Stimulated activated effector memory CD8-positive, alpha-beta T cell treated with anti-CD3 and anti-CD28 coated beads, Interleukin-12 subunit alpha, Interleukin-12 subunit beta, amount 100 ng/mL, for 72 hours (primary cell): ENCODE results near the gene FBXO2.

ENCODE experiments used
- ATAC-seq: fragments of 150-1000 bp; cut with Tn5 transposase; 2 replicates; pipeline ENCODE4 v1.10.0; 2021
- DNase-seq, 2 donors: peaks; one replicate each; pipeline ENCODE4 v3.0.0; 2021 to 2022; ENCODE audit warnings: low spot score in 2 of 2
- H3K27ac Mint-ChIP-seq: one replicate; pipeline ENCODE4 v1.8.0; 2022; ENCODE audit warnings: mild to moderate bottlenecking, mixed read lengths
- H3K36me3 Mint-ChIP-seq: one replicate; pipeline ENCODE4 v1.8.0; 2022; ENCODE audit warnings: mild to moderate bottlenecking, mixed read lengths
- H3K4me1 Mint-ChIP-seq: one replicate; pipeline ENCODE4 v1.8.0; 2022; ENCODE audit warnings: mixed read lengths
- H3K4me3 Mint-ChIP-seq: one replicate; pipeline ENCODE4 v1.8.0; 2022; ENCODE audit warnings: mild to moderate bottlenecking, mixed read lengths
- H3K9me3 Mint-ChIP-seq: one replicate; pipeline ENCODE4 v1.8.0; 2022; ENCODE audit warnings: mixed read lengths

Gene FBXO2

GRCh38 chr1:11690397-11691301, 36.4 kb upstream of the FBXO2 start:
- DNase-seq (no peak), ATAC-seq (no peak)
- Mint-ChIP-seq H3K9me3 (no peaks in the 10 kb centered on the region), H3K4me3 (peak overlapping the region; percentile 68), H3K27ac (no peak overlapping the region), H3K4me1 (peaks cover 40% of the 10 kb centered on the region), H3K36me3 (no peaks in the 10 kb centered on the region)

GRCh38 chr1:11688506-11688905, 34.3 kb upstream of the FBXO2 start:
- ATAC-seq (no peak), DNase-seq (no peak)
- no peak overlapping the region for H3K4me3 Mint-ChIP-seq
- H3K4me1 Mint-ChIP-seq: peaks cover 32% of the 10 kb centered on the region
- no peaks in the 10 kb centered on the region for H3K9me3 Mint-ChIP-seq
- no peaks in the 10 kb centered on the region for H3K36me3 Mint-ChIP-seq
- H3K27ac Mint-ChIP-seq: no peak overlapping the region

GRCh38 chr1:11685210-11685752, 31.1 kb upstream of the FBXO2 start:
- Mint-ChIP-seq H3K27ac (no peak overlapping the region), H3K4me1 (peaks cover 10% of the 10 kb centered on the region), H3K36me3 (peaks cover 5% of the 10 kb centered on the region), H3K9me3 (no peaks in the 10 kb centered on the region), H3K4me3 (no peak overlapping the region)
- no peak for DNase-seq
- ATAC-seq: no peak

GRCh38 chr1:11684070-11684469, 29.8 kb upstream of the FBXO2 start:
- Mint-ChIP-seq H3K9me3 (no peaks in the 10 kb centered on the region), H3K27ac (no peak overlapping the region), H3K36me3 (peaks cover 14% of the 10 kb centered on the region), H3K4me1 (peaks cover 15% of the 10 kb centered on the region), H3K4me3 (no peak overlapping the region)
- no peak for ATAC-seq
- DNase-seq: no peak

GRCh38 chr1:11682799-11683198, 28.6 kb upstream of the FBXO2 start:
- H3K4me1 Mint-ChIP-seq: peaks cover 21% of the 10 kb centered on the region
- peaks cover 19% of the 10 kb centered on the region for H3K36me3 Mint-ChIP-seq
- H3K27ac Mint-ChIP-seq: no peak overlapping the region
- no peak overlapping the region for H3K4me3 Mint-ChIP-seq
- DNase-seq (no peak), ATAC-seq (no peak)
- H3K9me3 Mint-ChIP-seq: no peaks in the 10 kb centered on the region

- ATAC-seq: no peak
- Mint-ChIP-seq H3K4me1 (peaks cover 21% of the 10 kb centered on the region), H3K4me3 (peak overlapping the region; percentile 81)
Observed at GRCh38 chr1:11682287-11682771, 28.1 kb upstream of the FBXO2 start.

GRCh38 chr1:11681071-11681771, 27.0 kb upstream of the FBXO2 start, which contains the start of gene MAD2L2:
MAD2L2 (minus strand) TSS chr1:11681148; CDS start chr1:11680601, 547 bp downstream.
- Mint-ChIP-seq H3K4me3 (peak within 1 kb of the TSS; percentile 81), H3K4me1 (peaks cover 21% of the 10 kb centered on the region), H3K9me3 (no peaks in the 10 kb centered on the region), H3K27ac (peak within 1 kb of the TSS; percentile 80), H3K36me3 (peaks cover 22% of the 10 kb centered on the region)
- DNase-seq (peak; percentile 93 to 95), ATAC-seq (peak; percentile 93)

More at GRCh38 chr1:11682287-11682771, 28.1 kb upstream of the FBXO2 start:
- H3K36me3 Mint-ChIP-seq: peaks cover 22% of the 10 kb centered on the region
- no peaks in the 10 kb centered on the region for H3K9me3 Mint-ChIP-seq
- no peak overlapping the region for H3K27ac Mint-ChIP-seq
- no peak for DNase-seq

GRCh38 chr1:11680270-11681070, 26.2 kb upstream of the FBXO2 start:
- H3K9me3 Mint-ChIP-seq: no peaks in the 10 kb centered on the region
- peaks cover 27% of the 10 kb centered on the region for H3K4me1 Mint-ChIP-seq
- peak overlapping the region; percentile 81 for H3K4me3 Mint-ChIP-seq
- peaks cover 27% of the 10 kb centered on the region for H3K36me3 Mint-ChIP-seq
- DNase-seq: no peak
- peak overlapping the region; percentile 80 for H3K27ac Mint-ChIP-seq
- peak; percentile 22 for ATAC-seq

- H3K27ac Mint-ChIP-seq: no peak overlapping the region
- ATAC-seq (no peak), DNase-seq (no peak)
- H3K4me3 Mint-ChIP-seq: no peak overlapping the region
- H3K4me1 Mint-ChIP-seq: peaks cover 27% of the 10 kb centered on the region
- peaks cover 47% of the 10 kb centered on the region for H3K36me3 Mint-ChIP-seq
- no peaks in the 10 kb centered on the region for H3K9me3 Mint-ChIP-seq
Observed at GRCh38 chr1:11678442-11678841, 24.2 kb upstream of the FBXO2 start.

GRCh38 chr1:11676386-11677103, 22.3 kb upstream of the FBXO2 start:
- DNase-seq (no peak), ATAC-seq (no peak)
- no peak overlapping the region for H3K27ac Mint-ChIP-seq
- no peak overlapping the region for H3K4me3 Mint-ChIP-seq
- H3K36me3 Mint-ChIP-seq: peaks cover 61% of the 10 kb centered on the region
- H3K9me3 Mint-ChIP-seq: no peaks in the 10 kb centered on the region
- H3K4me1 Mint-ChIP-seq: peaks cover 33% of the 10 kb centered on the region

GRCh38 chr1:11675325-11675724, 21.1 kb upstream of the FBXO2 start:
- ATAC-seq (no peak), DNase-seq (no peak)
- no peaks in the 10 kb centered on the region for H3K9me3 Mint-ChIP-seq
- H3K4me3 Mint-ChIP-seq: no peak overlapping the region
- H3K4me1 Mint-ChIP-seq: peaks cover 30% of the 10 kb centered on the region
- peaks cover 58% of the 10 kb centered on the region for H3K36me3 Mint-ChIP-seq
- peak overlapping the region; percentile 29 for H3K27ac Mint-ChIP-seq

GRCh38 chr1:11674488-11674887, 20.3 kb upstream of the FBXO2 start:
- H3K9me3 Mint-ChIP-seq: no peaks in the 10 kb centered on the region
- H3K27ac Mint-ChIP-seq: no peak overlapping the region
- ATAC-seq: no peak
- H3K4me1 Mint-ChIP-seq: peaks cover 22% of the 10 kb centered on the region
- peaks cover 55% of the 10 kb centered on the region for H3K36me3 Mint-ChIP-seq
- no peak for DNase-seq
- no peak overlapping the region for H3K4me3 Mint-ChIP-seq

GRCh38 chr1:11673089-11673769, 19.0 kb upstream of the FBXO2 start:
- DNase-seq (no peak), ATAC-seq (no peak)
- Mint-ChIP-seq H3K9me3 (no peaks in the 10 kb centered on the region), H3K4me3 (no peak overlapping the region), H3K4me1 (peaks cover 20% of the 10 kb centered on the region), H3K36me3 (peaks cover 53% of the 10 kb centered on the region), H3K27ac (peak overlapping the region; percentile 52)
